Mesenchymal stem cell (in vitro differentiated cells and primary cell): Measurements from ENCODE around the gene COX10.

Source experiments
- DNase-seq: peaks from one replicate; pipeline ENCODE4 v3.0.0-alpha.2; 2013
- H2AFZ ChIP-seq: one replicate; pipeline ENCODE4 v1.6.1; 2013; ENCODE audit warnings: low read depth, mild to moderate bottlenecking, control low read depth, inconsistent platforms, low read length, moderate library complexity
- H2AK5ac ChIP-seq: 2 replicates; pipeline ENCODE4 v1.6.1; 2013; ENCODE audit warnings: low read length, moderate library complexity, mild to moderate bottlenecking, inconsistent platforms; ENCODE audit not compliant: severe bottlenecking
- H2BK120ac ChIP-seq: one replicate; pipeline ENCODE4 v1.6.1; 2013; ENCODE audit warnings: low read depth, mild to moderate bottlenecking, inconsistent platforms, low read length, moderate library complexity
- H2BK12ac ChIP-seq, 2 experiments: one replicate each; pipeline ENCODE4 v1.6.1; 2013; ENCODE audit warnings: inconsistent platforms in 2 of 2, low read length in 2 of 2, mild to moderate bottlenecking in 2 of 2, moderate library complexity in 2 of 2, control low read depth in 1 of 2
- H2BK15ac ChIP-seq: one replicate; pipeline ENCODE4 v1.6.1; 2013; ENCODE audit warnings: mild to moderate bottlenecking, low read depth, inconsistent platforms; ENCODE audit not compliant: poor library complexity, severe bottlenecking
- H2BK5ac ChIP-seq: 2 replicates; pipeline ENCODE4 v1.6.1; 2013; ENCODE audit warnings: low read depth, mild to moderate bottlenecking, low read length, control low read depth, inconsistent platforms; ENCODE audit not compliant: poor library complexity, severe bottlenecking
- H3K14ac ChIP-seq, 2 experiments: one replicate each; pipeline ENCODE4 v1.6.1; 2013; ENCODE audit warnings: inconsistent platforms in 2 of 2, low read length in 2 of 2, control low read depth in 1 of 2, mild to moderate bottlenecking in 1 of 2, moderate library complexity in 1 of 2
- H3K18ac ChIP-seq, 2 experiments: one replicate each; pipeline ENCODE4 v1.6.1; 2013; ENCODE audit warnings: inconsistent platforms in 2 of 2, low read length in 2 of 2, control low read depth in 1 of 2, low read depth in 1 of 2, mild to moderate bottlenecking in 1 of 2
- H3K23ac ChIP-seq, 2 experiments: one replicate each; pipeline ENCODE4 v1.6.1; 2013; ENCODE audit warnings: inconsistent platforms in 2 of 2, low read length in 2 of 2, mild to moderate bottlenecking in 2 of 2, moderate library complexity in 2 of 2, control low read depth in 1 of 2
- H3K27ac ChIP-seq: 2 replicates; pipeline ENCODE4 v1.5.1; 2013; ENCODE audit warnings: mild to moderate bottlenecking, moderate library complexity, low read length, control low read depth, inconsistent platforms; ENCODE audit not compliant: poor library complexity, severe bottlenecking
- H3K27me3 ChIP-seq, 2 experiments: 2 replicates each; pipeline versions ENCODE4 v1.6.1 to v1.7.0; 2013; ENCODE audit warnings: low read length in 2 of 2, mild to moderate bottlenecking in 2 of 2, moderate library complexity in 2 of 2, control low read depth in 1 of 2, inconsistent platforms in 1 of 2; ENCODE audit not compliant: control insufficient read depth in 1 of 2, insufficient read depth in 1 of 2
- H3K36me3 ChIP-seq, 2 experiments: 2 replicates each; pipeline versions ENCODE4 v1.6.1 to v1.7.0; 2013; ENCODE audit warnings: low read length in 2 of 2, control low read depth in 1 of 2, inconsistent platforms in 1 of 2, low read depth in 1 of 2, mild to moderate bottlenecking in 1 of 2; ENCODE audit not compliant: insufficient read depth in 2 of 2, control insufficient read depth in 1 of 2
- H3K4ac ChIP-seq, 2 experiments: one replicate each; pipeline ENCODE4 v1.6.1; 2013; ENCODE audit warnings: inconsistent platforms in 2 of 2, low read length in 2 of 2, mild to moderate bottlenecking in 2 of 2, moderate library complexity in 2 of 2, control low read depth in 1 of 2, low read depth in 1 of 2
- H3K4me1 ChIP-seq: 2 replicates; pipeline ENCODE4 v1.6.1; 2013; ENCODE audit warnings: low read depth, low read length, control low read depth; ENCODE audit not compliant: control insufficient read depth, insufficient read depth
- H3K4me2 ChIP-seq: 2 replicates; pipeline ENCODE4 v1.6.1; 2013; ENCODE audit warnings: low read length, mild to moderate bottlenecking, inconsistent platforms; ENCODE audit not compliant: poor library complexity, severe bottlenecking
- H3K4me3 ChIP-seq, 2 experiments: 2 replicates each; pipeline versions ENCODE4 v1.5.1 to v1.7.0; 2013; ENCODE audit warnings: low read length in 2 of 2, mild to moderate bottlenecking in 2 of 2, control low read depth in 1 of 2, low read depth in 1 of 2; ENCODE audit not compliant: insufficient read depth in 1 of 2
- H3K79me1 ChIP-seq: replicated peaks from 2 replicates; pipeline ENCODE4 v1.6.1; 2013; ENCODE audit warnings: mild to moderate bottlenecking, control low read depth, low read length, inconsistent platforms; ENCODE audit not compliant: poor library complexity, severe bottlenecking
- H3K9ac ChIP-seq: 2 replicates; pipeline ENCODE4 v1.7.0; 2013; ENCODE audit warnings: mild to moderate bottlenecking, low read length, moderate library complexity
- H3K9me3 ChIP-seq: 2 replicates; pipeline ENCODE4 v1.7.0; 2013; ENCODE audit warnings: mild to moderate bottlenecking, low read length; ENCODE audit not compliant: control insufficient read depth
- H4K8ac ChIP-seq: one replicate; pipeline ENCODE4 v1.6.1; 2013; ENCODE audit warnings: inconsistent platforms, mild to moderate bottlenecking, low read length, moderate library complexity
- H4K91ac ChIP-seq: one replicate; pipeline ENCODE4 v1.6.1; 2013; ENCODE audit warnings: mild to moderate bottlenecking, low read length, inconsistent platforms
- WGBS: methylation state at CpG from one replicate; pipeline ENCODE4 v1.1.7; 2013; ENCODE audit warnings: mixed read lengths; 5-methylcytosine and 5-hydroxymethylcytosine counted together

The COX10 gene

DNA sequence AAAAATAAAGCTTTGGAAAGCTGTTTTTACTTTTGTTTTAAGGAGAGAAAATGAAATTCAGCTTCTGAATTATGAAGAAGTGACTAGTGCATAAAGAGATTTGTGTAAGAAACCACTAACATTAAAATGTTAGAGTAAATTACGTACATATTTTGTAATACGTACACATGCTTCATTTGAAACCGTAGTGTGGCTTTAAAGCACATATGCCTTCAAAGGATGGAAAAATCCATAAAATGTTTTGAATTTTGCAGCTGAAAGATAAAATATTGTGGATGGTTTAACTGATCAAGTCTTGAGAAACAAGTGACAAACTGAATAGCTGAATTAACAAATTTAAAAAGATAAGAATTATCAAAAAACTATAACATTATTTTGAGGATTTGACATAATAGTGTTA lies 35.4 kb downstream of the COX10 start:
- H4K8ac ChIP-seq = no peak overlapping the region
- H3K4me1 ChIP-seq = no peaks in the 10 kb centered on the region
- H3K4ac ChIP-seq = no peak overlapping the region
- no peak overlapping the region for H3K27ac ChIP-seq
- no peaks in the 10 kb centered on the region for H3K27me3 ChIP-seq
- H3K36me3 ChIP-seq = peaks cover 2 to 15% of the 10 kb centered on the region in 2 experiments
- H3K4me2 ChIP-seq = no peak overlapping the region
- DNase-seq = no peak
- H3K18ac ChIP-seq = no peak overlapping the region
- H3K79me1 ChIP-seq = peaks cover 17% of the 10 kb centered on the region
- no peak overlapping the region for H3K14ac ChIP-seq
- no peak overlapping the region for H3K9ac ChIP-seq
- H3K23ac ChIP-seq = no peak overlapping the region
- H2BK120ac ChIP-seq = no peak overlapping the region
- H2BK15ac ChIP-seq = no peak overlapping the region
- no peak overlapping the region for H2AFZ ChIP-seq
- H2AK5ac ChIP-seq = no peak overlapping the region
- no peaks in the 10 kb centered on the region for H3K9me3 ChIP-seq
- H2BK5ac ChIP-seq = no peak overlapping the region
- H2BK12ac ChIP-seq = no peak overlapping the region
- 64% methylated on average over 3 of the region's 3 CpGs for WGBS
- no peak overlapping the region for H4K91ac ChIP-seq
- no peak overlapping the region for H3K4me3 ChIP-seq

DNA sequence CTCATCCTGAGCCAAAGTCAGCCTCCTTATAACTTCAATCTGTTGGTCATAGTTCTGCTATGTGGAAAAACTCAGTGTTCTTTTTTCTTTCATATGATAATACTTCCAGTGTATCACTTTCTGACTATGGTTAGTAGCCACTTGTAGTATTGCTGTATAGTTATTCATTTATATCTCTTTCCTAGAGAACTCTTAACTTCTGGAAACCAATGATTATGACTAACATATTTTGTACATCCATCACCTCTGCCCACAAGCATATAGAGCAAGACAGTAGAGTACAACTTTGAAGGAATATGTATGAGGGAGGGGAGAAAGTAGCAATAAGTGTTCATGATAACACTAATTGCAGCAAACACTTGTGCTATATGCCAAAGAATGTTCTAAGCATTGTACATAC lies 38.6 kb downstream of the COX10 start:
- Histone ChIP-seq H3K23ac (no peak overlapping the region), H3K4ac (no peak overlapping the region), H3K4me2 (no peak overlapping the region), H2BK15ac (no peak overlapping the region), H3K9ac (no peak overlapping the region), H3K27ac (no peak overlapping the region), H2AFZ (no peak overlapping the region), H2BK12ac (no peak overlapping the region), H3K9me3 (no peaks in the 10 kb centered on the region), H4K8ac (no peak overlapping the region), H3K14ac (no peak overlapping the region), H4K91ac (no peak overlapping the region), H3K18ac (no peak overlapping the region), H3K79me1 (peaks cover 8% of the 10 kb centered on the region), H3K4me3 (no peak overlapping the region), H2BK5ac (no peak overlapping the region), H2BK120ac (no peak overlapping the region), H3K4me1 (no peaks in the 10 kb centered on the region), H2AK5ac (no peak overlapping the region), H3K36me3 (peaks cover 0 to 4% of the 10 kb centered on the region in 2 experiments), H3K27me3 (no peaks in the 10 kb centered on the region)
- DNase-seq = no peak

DNA sequence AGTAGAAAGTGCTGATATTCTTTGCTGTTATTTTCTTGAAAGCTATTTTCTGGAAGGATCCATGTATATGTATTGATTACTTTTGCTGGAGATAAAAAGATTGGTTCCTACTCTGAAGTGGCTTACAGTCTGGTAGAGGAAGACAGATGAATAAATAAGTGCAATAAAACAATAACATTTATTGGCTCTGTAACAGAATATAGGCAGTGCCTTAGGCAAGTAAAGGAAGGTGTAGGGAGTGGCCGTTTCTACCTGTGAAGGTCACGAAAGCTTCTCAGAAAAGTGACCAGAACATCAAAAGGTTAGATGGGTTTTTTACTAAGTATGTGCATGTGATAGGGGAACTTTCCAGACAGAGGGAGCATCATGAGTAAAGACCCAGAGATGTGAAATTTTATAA lies 43.1 kb downstream of the COX10 start:
- Histone ChIP-seq H3K36me3 (no peaks in the 10 kb centered on the region), H3K4ac (no peak overlapping the region), H3K4me2 (no peak overlapping the region), H3K27ac (no peak overlapping the region), H3K4me1 (no peaks in the 10 kb centered on the region), H2BK15ac (no peak overlapping the region), H3K27me3 (no peaks in the 10 kb centered on the region), H2BK5ac (no peak overlapping the region), H3K4me3 (no peak overlapping the region), H3K18ac (no peak overlapping the region), H4K91ac (no peak overlapping the region), H3K79me1 (peaks cover 10% of the 10 kb centered on the region), H4K8ac (no peak overlapping the region), H3K9me3 (no peaks in the 10 kb centered on the region), H3K23ac (no peak overlapping the region), H2BK120ac (no peak overlapping the region), H2AK5ac (no peak overlapping the region), H3K9ac (no peak overlapping the region), H2AFZ (no peak overlapping the region), H3K14ac (no peak overlapping the region), H2BK12ac (no peak overlapping the region)
- 86% methylated on average over 2 of the region's 2 CpGs for WGBS
- no peak for DNase-seq

DNA sequence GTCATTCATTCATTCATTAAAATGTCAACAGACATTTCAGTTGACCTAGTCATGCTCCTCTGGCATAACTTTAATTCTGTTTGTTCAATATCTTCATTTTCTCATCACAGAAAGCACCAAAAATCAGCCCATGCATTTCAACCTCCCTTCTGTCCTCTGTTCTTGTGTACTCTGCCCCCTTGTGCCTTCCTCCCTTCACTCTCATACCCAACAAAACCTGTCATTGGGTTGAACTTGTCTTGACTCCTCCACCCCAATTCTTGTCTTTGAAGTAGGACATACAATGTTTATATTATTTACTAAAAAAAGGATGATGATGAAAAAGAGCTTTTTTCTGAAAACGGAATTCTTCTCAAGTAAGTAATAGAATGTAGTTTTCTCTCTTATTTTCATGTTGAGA lies 43.8 kb downstream of the COX10 start:
- Histone ChIP-seq H3K23ac (no peak overlapping the region), H2BK5ac (no peak overlapping the region), H3K4ac (no peak overlapping the region), H3K79me1 (peaks cover 17% of the 10 kb centered on the region), H3K4me3 (no peak overlapping the region), H2BK12ac (no peak overlapping the region), H4K8ac (no peak overlapping the region), H3K27me3 (no peaks in the 10 kb centered on the region), H2BK15ac (no peak overlapping the region), H3K9me3 (no peaks in the 10 kb centered on the region), H3K18ac (no peak overlapping the region), H4K91ac (no peak overlapping the region), H3K4me2 (no peak overlapping the region), H2BK120ac (no peak overlapping the region), H3K4me1 (no peaks in the 10 kb centered on the region), H3K36me3 (no peaks in the 10 kb centered on the region), H3K9ac (no peak overlapping the region), H3K14ac (peak overlapping the region in 1 of 2 experiments; percentile 32), H3K27ac (no peak overlapping the region), H2AFZ (no peak overlapping the region), H2AK5ac (no peak overlapping the region)
- WGBS = no CpG with 5 or more reads among the region's 1 CpG
- DNase-seq = no peak
